ENCODE results near the gene LTBP1.

The LTBP1 gene

GRCh38 chr2:33284287-33284686, 337.5 kb downstream of the LTBP1 start:
- no peak for DNase-seq

- no peak for DNase-seq
Measured at GRCh38 chr2:33287507-33288005, 340.8 kb downstream of the LTBP1 start.

GRCh38 chr2:33288011-33288410, 341.3 kb downstream of the LTBP1 start:
- DNase-seq = no peak

GRCh38 chr2:33289961-33290360, 343.2 kb downstream of the LTBP1 start:
- DNase-seq = no peak

GRCh38 chr2:33291278-33292013, 344.7 kb downstream of the LTBP1 start:
- DNase-seq = no peak

GRCh38 chr2:33292063-33292462, 345.3 kb downstream of the LTBP1 start:
- no peak for DNase-seq

GRCh38 chr2:33292981-33293595, 346.3 kb downstream of the LTBP1 start:
- no peak for DNase-seq

GRCh38 chr2:33298233-33298632, 351.5 kb downstream of the LTBP1 start:
- DNase-seq = no peak

GRCh38 chr2:33301355-33301754, 354.6 kb downstream of the LTBP1 start:
- no peak for DNase-seq

- DNase-seq = no peak
Measured at GRCh38 chr2:33302348-33302747, 355.6 kb downstream of the LTBP1 start.

GRCh38 chr2:33304032-33304864, 357.5 kb downstream of the LTBP1 start:
- DNase-seq = no peak

- no peak for DNase-seq
Measured at GRCh38 chr2:33307659-33308270, 361.0 kb downstream of the LTBP1 start.

GRCh38 chr2:33312355-33312754, 365.6 kb downstream of the LTBP1 start:
- no peak for DNase-seq

- DNase-seq = no peak
Measured at GRCh38 chr2:33313039-33313438, 366.3 kb downstream of the LTBP1 start.

GRCh38 chr2:33314541-33314940, 367.8 kb downstream of the LTBP1 start:
- DNase-seq = no peak

- DNase-seq = no peak
Measured at GRCh38 chr2:33316328-33316727, 369.6 kb downstream of the LTBP1 start.

GRCh38 chr2:33317369-33318007, 370.7 kb downstream of the LTBP1 start:
- DNase-seq = no peak

GRCh38 chr2:33318456-33318855, 371.7 kb downstream of the LTBP1 start:
- no peak for DNase-seq

GRCh38 chr2:33320573-33320972, 373.8 kb downstream of the LTBP1 start:
- no peak for DNase-seq

- DNase-seq = no peak
Measured at GRCh38 chr2:33321236-33321771, 374.6 kb downstream of the LTBP1 start.

- no peak for DNase-seq
Measured at GRCh38 chr2:33321876-33322483, 375.2 kb downstream of the LTBP1 start.

- DNase-seq = no peak
Measured at GRCh38 chr2:33322612-33323011, 375.9 kb downstream of the LTBP1 start.
